H1 (cell line): ENCODE measurements around the gene PGAP3. TPM values are rescaled to one million over a fixed set of nuclear protein-coding genes. Genes with fewer than 3 reads are reported as not detected.

Experiments used
- CTCF ChIA-PET: fragments of 300-600 bp; sonication (Branson Sonifier 250); formaldehyde crosslinking; loops from one replicate; lab custom pipeline; 2021; ENCODE audit not compliant: partially characterized antibody; lab: Charles Lee
- POLR2A ChIA-PET: fragments of 300-600 bp; sonication (Branson Sonifier 250); formaldehyde crosslinking; loops from one replicate; lab custom pipeline; 2021; ENCODE audit warnings: inconsistent platforms; ENCODE audit not compliant: partially characterized antibody; lab: Charles Lee
- DNase-seq, 2 experiments: peaks; one replicate each; pipeline versions ENCODE4 v3.0.0 to v3.0.0-alpha.2; 2010 to 2022; ENCODE audit warnings: low spot score in 2 of 2, low read depth in 1 of 2, mixed read lengths in 1 of 2
- FAIRE-seq: peaks from 2 replicates; lab custom pipeline; 2011; peaks lifted over from hg19 to GRCh38; lab: Jason Lieb, UNC
- H2AFZ ChIP-seq: 2 replicates; pipeline ENCODE4 v1.8.1; 2012; ENCODE audit warnings: low read length, inconsistent platforms
- H2AK5ac ChIP-seq: 2 replicates; pipeline ENCODE4 v1.6.1; 2013; ENCODE audit warnings: low read depth, low read length
- H2BK120ac ChIP-seq: replicated peaks from 2 replicates; pipeline ENCODE3; 2013; ENCODE audit warnings: low read depth, low read length, inconsistent platforms
- H2BK12ac ChIP-seq: 2 replicates; pipeline ENCODE4 v1.6.1; 2013; ENCODE audit warnings: low read depth, low read length
- H2BK15ac ChIP-seq: 2 replicates; pipeline ENCODE4 v1.6.1; 2013; ENCODE audit warnings: low read length
- H2BK20ac ChIP-seq: 2 replicates; pipeline ENCODE4 v1.6.1; 2013; ENCODE audit warnings: low read length
- H2BK5ac ChIP-seq: 2 replicates; pipeline ENCODE4 v1.6.1; 2013; ENCODE audit warnings: low read depth, low read length
- H3K14ac ChIP-seq: 2 replicates; pipeline ENCODE4 v1.6.1; 2013; ENCODE audit warnings: inconsistent platforms; ENCODE audit not compliant: insufficient read length
- H3K18ac ChIP-seq: 2 replicates; pipeline ENCODE4 v1.6.1; 2013; ENCODE audit warnings: low read length; ENCODE audit errors: extremely low read depth
- H3K23ac ChIP-seq: 2 replicates; pipeline ENCODE4 v1.6.1; 2013; ENCODE audit warnings: inconsistent platforms; ENCODE audit not compliant: insufficient read length
- H3K23me2 ChIP-seq: 2 replicates; pipeline ENCODE4 v1.6.1; 2013; ENCODE audit warnings: low read depth, low read length
- H3K27ac ChIP-seq: 2 replicates; pipeline ENCODE4 v1.6.1; 2011; ENCODE audit warnings: low read depth, low read length, inconsistent platforms
- H3K27me3 ChIP-seq, 4 experiments: replicated peaks in 1 of 4; 1 replicate in 1 of 4; 2 replicates in 3 of 4; pipeline versions ENCODE4 v1.6.1 to v1.8.1; 2011 to 2013; ENCODE audit warnings: low read length in 3 of 4, mild to moderate bottlenecking in 3 of 4, inconsistent platforms in 2 of 4, mixed read lengths in 2 of 4, moderate library complexity in 1 of 4; ENCODE audit not compliant: control insufficient read depth in 3 of 4, insufficient read depth in 3 of 4; ENCODE audit errors: extremely low read depth in 1 of 4
- H3K36me3 ChIP-seq, 4 experiments: 2 replicates each; pipeline versions ENCODE4 v1.6.1 to v1.8.1; 2011 to 2013; ENCODE audit warnings: mild to moderate bottlenecking in 4 of 4, low read length in 3 of 4, moderate library complexity in 2 of 4, control low read depth in 1 of 4, inconsistent platforms in 1 of 4; ENCODE audit not compliant: insufficient read depth in 4 of 4, control insufficient read depth in 2 of 4
- H3K4ac ChIP-seq: replicated peaks from 2 replicates; pipeline ENCODE3; 2013; ENCODE audit warnings: low read length, low read depth, mixed read lengths, inconsistent platforms; ENCODE audit not compliant: insufficient read length
- H3K4me1 ChIP-seq, 4 experiments: replicated peaks in 1 of 4; 1 replicate in 1 of 4; 2 replicates in 3 of 4; pipeline versions ENCODE4 v1.6.1 to v1.8.1; 2011 to 2013; ENCODE audit warnings: low read length in 3 of 4, inconsistent platforms in 2 of 4, mixed read lengths in 1 of 4; ENCODE audit not compliant: insufficient read depth in 4 of 4, control insufficient read depth in 3 of 4
- H3K4me2 ChIP-seq, 2 experiments: 2 replicates each; pipeline versions ENCODE4 v1.6.1 to v1.8.1; 2011 to 2013; ENCODE audit warnings: low read depth in 2 of 2, low read length in 2 of 2, control low read depth in 1 of 2, inconsistent platforms in 1 of 2, mild to moderate bottlenecking in 1 of 2; ENCODE audit not compliant: insufficient read depth in 1 of 2
- H3K4me3 ChIP-seq, 4 experiments: fragments of 200-600, 300-600 bp in 1 of 4; sonication (generic), shearing (Covaris generic), sonication (Bioruptor Twin) in 1 of 4; 2 replicates each; pipeline versions ENCODE4 v1.5.1 to v1.8.1; 2011 to 2016; ENCODE audit warnings: low read length in 4 of 4, low read depth in 3 of 4, control low read depth in 2 of 4, inconsistent platforms in 2 of 4, mild to moderate bottlenecking in 2 of 4, mixed read lengths in 1 of 4, moderate library complexity in 1 of 4; ENCODE audit not compliant: insufficient read depth in 2 of 4; ENCODE audit errors: extremely low read depth in 1 of 4
- H3K56ac ChIP-seq: replicated peaks from 2 replicates; pipeline ENCODE3; 2013; ENCODE audit warnings: low read depth, mild to moderate bottlenecking, mixed read lengths, low read length, inconsistent platforms; ENCODE audit not compliant: insufficient read length
- H3K79me1 ChIP-seq: 2 replicates; pipeline ENCODE4 v1.6.1; 2013; ENCODE audit warnings: low read depth, low read length, control low read depth
- H3K79me2 ChIP-seq, 2 experiments: 2 replicates each; pipeline versions ENCODE4 v1.6.1 to v1.8.1; 2012 to 2013; ENCODE audit warnings: low read length in 2 of 2, mild to moderate bottlenecking in 2 of 2, inconsistent platforms in 1 of 2; ENCODE audit not compliant: insufficient read depth in 2 of 2, control insufficient read depth in 1 of 2
- H3K9ac ChIP-seq, 4 experiments: replicated peaks in 1 of 4; 1 replicate in 1 of 4; 2 replicates in 3 of 4; pipeline versions ENCODE4 v1.6.1 to v1.8.1; 2011 to 2013; ENCODE audit warnings: low read depth in 3 of 4, low read length in 3 of 4, control low read depth in 2 of 4, mild to moderate bottlenecking in 2 of 4, moderate library complexity in 2 of 4, inconsistent platforms in 1 of 4; ENCODE audit errors: extremely low read depth in 1 of 4
- H3K9me3 ChIP-seq, 2 experiments: 2 replicates each; pipeline versions ENCODE4 v1.6.1 to v1.8.1; 2012 to 2013; ENCODE audit warnings: mild to moderate bottlenecking in 2 of 2, moderate library complexity in 2 of 2, control low read depth in 1 of 2, inconsistent platforms in 1 of 2, low read depth in 1 of 2, low read length in 1 of 2, mixed read lengths in 1 of 2; ENCODE audit not compliant: insufficient read depth in 2 of 2
- H4K20me1 ChIP-seq, 2 experiments: replicated peaks in 1 of 2; 2 replicates each; pipeline versions ENCODE3 to v1.8.1; 2011 to 2013; ENCODE audit warnings: inconsistent platforms in 2 of 2, low read length in 2 of 2, mild to moderate bottlenecking in 1 of 2; ENCODE audit not compliant: insufficient read depth in 2 of 2, control insufficient read depth in 1 of 2
- H4K5ac ChIP-seq: 2 replicates; pipeline ENCODE4 v1.6.1; 2013; ENCODE audit warnings: low read length, low read depth, mixed read lengths, inconsistent platforms; ENCODE audit not compliant: insufficient read length
- H4K8ac ChIP-seq: 2 replicates; pipeline ENCODE4 v1.8.0; 2013; ENCODE audit warnings: mild to moderate bottlenecking, moderate library complexity, low read length, inconsistent platforms; ENCODE audit not compliant: insufficient read depth; ENCODE audit errors: extremely low read depth
- H4K91ac ChIP-seq: replicated peaks from 2 replicates; pipeline ENCODE3; 2013; ENCODE audit warnings: low read length, mixed read lengths, inconsistent platforms; ENCODE audit not compliant: insufficient read length
- BACH1 ChIP-seq: IDR thresholded peaks from 2 replicates; pipeline ENCODE4 v1.6.1; 2012; ENCODE audit warnings: low read length, improper control_type of control experiment
- CREB1 ChIP-seq: IDR thresholded peaks from 2 replicates; pipeline ENCODE4 v1.6.1; 2012; ENCODE audit warnings: inconsistent platforms
- GABPA ChIP-seq: IDR thresholded peaks from 2 replicates; pipeline ENCODE4 v1.6.1; 2011; ENCODE audit warnings: mild to moderate bottlenecking, low read length, moderate library complexity, borderline replicate concordance; ENCODE audit not compliant: insufficient read depth
- HDAC6 ChIP-seq: IDR thresholded peaks from one replicate; pipeline ENCODE4 v1.7.1; 2012; ENCODE audit warnings: low read depth, mild to moderate bottlenecking, inconsistent platforms, low read length, moderate library complexity
- KDM5A ChIP-seq: fragments of 200-600 bp; IDR thresholded peaks from 2 replicates; pipeline ENCODE4 v1.7.1; 2012; ENCODE audit warnings: mild to moderate bottlenecking, low read length, inconsistent platforms, mixed read lengths
- PHF8 ChIP-seq: fragments of 200-600 bp; sonication (generic); conservative IDR thresholded peaks from 2 replicates; pipeline ENCODE4 v1.7.1; 2012; ENCODE audit warnings: low read depth, mild to moderate bottlenecking, inconsistent platforms, low read length, moderate library complexity
- POLR2AphosphoS5 ChIP-seq: IDR thresholded peaks from 2 replicates; pipeline ENCODE4 v1.6.1; 2011; ENCODE audit warnings: low read depth, low read length
- POU5F1 ChIP-seq: IDR thresholded peaks from 2 replicates; pipeline ENCODE4 v1.6.1; 2011; ENCODE audit warnings: low read depth, mild to moderate bottlenecking, low read length, moderate library complexity
- RNF2 ChIP-seq: fragments of 200-900, 300-1000 bp; sonication (generic); IDR thresholded peaks from 2 replicates; pipeline ENCODE4 v1.7.1; 2016; ENCODE audit warnings: borderline replicate concordance, low read depth, mild to moderate bottlenecking, antibody characterized with exemption, low read length; ENCODE audit not compliant: poor library complexity, severe bottlenecking; ENCODE audit errors: missing control alignments
- SIRT6 ChIP-seq: IDR thresholded peaks from one replicate; pipeline ENCODE4 v1.7.1; 2012; ENCODE audit warnings: low read length, inconsistent platforms
- SP4 ChIP-seq: IDR thresholded peaks from 2 replicates; pipeline ENCODE4 v1.6.1; 2012; ENCODE audit warnings: low read length, inconsistent platforms
- TAF7 ChIP-seq: optimal IDR thresholded peaks from 2 replicates; pipeline ENCODE3; 2011; ENCODE audit warnings: low read depth, mild to moderate bottlenecking, inconsistent platforms, low read length, moderate library complexity, borderline replicate concordance
- TCF12 ChIP-seq: IDR thresholded peaks from 2 replicates; pipeline ENCODE4 v1.6.1; 2011; ENCODE audit warnings: low read depth, mild to moderate bottlenecking, low read length
- ZNF274 ChIP-seq: IDR thresholded peaks from 2 replicates; pipeline ENCODE4 v1.7.0; 2012; ENCODE audit warnings: low read length, borderline replicate concordance; ENCODE audit errors: extremely low read depth
- WGBS, 2 experiments: shearing (Covaris generic) in 1 of 2; methylation state at CpG; one replicate each; pipeline versions ENCODE4 v1.1.6 to v1.1.7; 2013 to 2015; ENCODE audit warnings: low lambda C conversion rate in 2 of 2, mixed read lengths in 2 of 2, inconsistent platforms in 1 of 2, low coverage in 1 of 2, missing lambda C conversion rate in 1 of 2; ENCODE audit not compliant: insufficient replicate concordance in 2 of 2, insufficient coverage in 1 of 2, insufficient read length in 1 of 2; ENCODE audit errors: extremely low coverage in 1 of 2, missing lambda C conversion rate in 1 of 2; 5-methylcytosine and 5-hydroxymethylcytosine counted together
- polyA plus RNA-seq, 7 experiments: library from polyadenylated mRNA; depleted of rRNA in 3 of 7; stranded (reverse) in 5 of 7; unstranded in 2 of 7; fragments of >200 nt in 5 of 7; fragments of 200-250 nt in 2 of 7; gene quantifications; 1 replicate in 5 of 7; 2 replicates in 1 of 7; 4 replicates in 1 of 7; pipeline versions ENCODE4 v1.2.1 to v1.2.3, GENCODE V29; 2011 to 2013; ENCODE audit warnings: missing spikeins in 2 of 7, mixed read lengths in 2 of 7
- total RNA-seq: library from RNA; stranded (reverse); fragmentation: NEBNext Ultra II Directional; extraction: Animal tissue kit (Norgen Biotek cat#: 25700); gene quantifications from 2 replicates; pipeline ENCODE4 v1.2.1, GENCODE V29; 2021

PGAP3 gene
- total and polyA plus RNA-seq, 2 of the 8 experiments (the other 6 are each of a cell fraction or from before 2014, with no cell fraction given): 21.0 to 30.7 TPM

DNA sequence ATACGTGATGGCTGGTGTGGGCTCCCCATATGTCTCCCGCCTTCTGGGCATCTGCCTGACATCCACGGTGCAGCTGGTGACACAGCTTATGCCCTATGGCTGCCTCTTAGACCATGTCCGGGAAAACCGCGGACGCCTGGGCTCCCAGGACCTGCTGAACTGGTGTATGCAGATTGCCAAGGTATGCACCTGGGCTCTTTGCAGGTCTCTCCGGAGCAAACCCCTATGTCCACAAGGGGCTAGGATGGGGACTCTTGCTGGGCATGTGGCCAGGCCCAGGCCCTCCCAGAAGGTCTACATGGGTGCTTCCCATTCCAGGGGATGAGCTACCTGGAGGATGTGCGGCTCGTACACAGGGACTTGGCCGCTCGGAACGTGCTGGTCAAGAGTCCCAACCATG lies 36.9 kb upstream of the PGAP3 start:
- Histone ChIP-seq H3K23ac (no peak overlapping the region), H3K4me3 (no peak overlapping the region), H3K4me1 (peaks cover 0 to 11% (median 4%) of the 10 kb centered on the region in 4 experiments; a peak in 6 of 7 replicates), H2BK20ac (no peak overlapping the region), H4K5ac (no peak overlapping the region), H2BK120ac (no peak overlapping the region), H3K9ac (no peak overlapping the region), H3K56ac (no peak overlapping the region), H3K79me1 (peaks cover 2% of the 10 kb centered on the region), H3K27me3 (no peaks in the 10 kb centered on the region), H3K4ac (no peak overlapping the region), H3K36me3 (peaks cover 21 to 70% (median 46%) of the 10 kb centered on the region in 4 experiments), H2AK5ac (no peak overlapping the region), H2BK15ac (no peak overlapping the region), H3K23me2 (peaks cover under 1% of the 10 kb centered on the region; the same call in 1 of the 2 replicates), H2AFZ (no peak overlapping the region), H3K27ac (no peak overlapping the region), H4K8ac (peak overlapping the region; percentile 76; the same call in 1 of the 2 replicates), H3K14ac (no peak overlapping the region), H2BK12ac (no peak overlapping the region), H4K91ac (no peak overlapping the region), H3K4me2 (no peak overlapping the region), H4K20me1 (peaks cover 8 to 22% of the 10 kb centered on the region in 2 experiments), H3K18ac (no peak overlapping the region), H3K9me3 (no peaks in the 10 kb centered on the region), H3K79me2 (no peaks in the 10 kb centered on the region), H2BK5ac (peak overlapping the region; percentile 35; the same call in 1 of the 2 replicates)
- FAIRE-seq (no peak), DNase-seq (no peak)
- CTCF ChIA-PET: interaction anchor here (0.9 to 2.0 kb wide), 2 partner anchors 25 to 70 kb away, joined by 3 to 4 read pairs; partner anchors contain the start of gene ERBB2
- POLR2A ChIA-PET: interaction anchor here (1.0 to 1.6 kb wide), 6 partner anchors 8 to 53 kb away, joined by 3 to 5 read pairs (median 4); no protein-coding TSS in a partner anchor
- WGBS, 2 experiments: 99% methylated on average over 13 of the region's 13 CpGs; no CpG with 5 or more reads in 1 of the 2 experiments
- TF ChIP-seq POU5F1: no peak
- no peak for TF ChIP-seq BACH1
- no peak for TF ChIP-seq HDAC6
- no peak for TF ChIP-seq POLR2AphosphoS5
- TF ChIP-seq CREB1: no peak
- no peak for TF ChIP-seq SP4
- no peak for TF ChIP-seq ZNF274
- TF ChIP-seq TCF12: no peak
- TF ChIP-seq PHF8: no peak
- no peak for TF ChIP-seq KDM5A
- no peak for TF ChIP-seq RNF2
- no peak for TF ChIP-seq GABPA
- no peak for TF ChIP-seq TAF7
- no peak for TF ChIP-seq SIRT6
